ENCODE measurements around the gene SMIM38.

DNA sequence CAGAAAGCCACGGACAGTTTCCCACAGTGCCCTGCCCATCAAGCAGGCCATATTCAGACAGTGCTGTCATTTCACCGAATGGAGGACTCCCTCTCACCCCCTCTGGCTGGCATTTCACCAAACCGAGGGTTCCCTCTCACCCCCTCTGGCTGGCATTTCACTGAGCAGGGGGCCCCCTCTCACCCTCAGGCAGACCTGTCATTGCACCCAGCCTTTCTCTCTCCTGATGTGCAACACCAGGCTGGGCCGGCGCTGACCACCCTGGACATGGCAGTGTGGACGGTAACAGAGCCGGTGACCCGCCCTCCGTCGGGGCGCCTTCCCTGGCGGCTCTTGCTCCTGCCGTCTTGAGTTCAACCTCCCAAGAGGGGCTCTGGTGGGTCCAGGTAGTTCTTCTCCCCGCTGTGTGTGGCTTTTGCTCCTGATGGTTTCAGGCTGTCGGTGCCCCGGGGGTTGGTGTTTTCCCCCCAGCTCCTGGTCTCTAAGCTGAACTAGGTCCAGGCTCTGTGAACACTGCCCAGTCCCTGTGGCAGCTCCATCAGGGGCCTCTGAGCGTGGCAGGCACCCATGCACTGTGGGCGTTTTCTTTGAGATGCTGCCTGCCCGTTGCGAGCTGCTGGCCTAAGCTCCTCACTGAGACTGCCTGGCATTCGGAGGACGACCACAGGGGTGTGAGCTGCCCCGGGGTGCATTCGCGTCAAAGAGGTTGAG is 46.9 kb downstream of the SMIM38 start:
- TF ChIP-seq, protein P1, sequence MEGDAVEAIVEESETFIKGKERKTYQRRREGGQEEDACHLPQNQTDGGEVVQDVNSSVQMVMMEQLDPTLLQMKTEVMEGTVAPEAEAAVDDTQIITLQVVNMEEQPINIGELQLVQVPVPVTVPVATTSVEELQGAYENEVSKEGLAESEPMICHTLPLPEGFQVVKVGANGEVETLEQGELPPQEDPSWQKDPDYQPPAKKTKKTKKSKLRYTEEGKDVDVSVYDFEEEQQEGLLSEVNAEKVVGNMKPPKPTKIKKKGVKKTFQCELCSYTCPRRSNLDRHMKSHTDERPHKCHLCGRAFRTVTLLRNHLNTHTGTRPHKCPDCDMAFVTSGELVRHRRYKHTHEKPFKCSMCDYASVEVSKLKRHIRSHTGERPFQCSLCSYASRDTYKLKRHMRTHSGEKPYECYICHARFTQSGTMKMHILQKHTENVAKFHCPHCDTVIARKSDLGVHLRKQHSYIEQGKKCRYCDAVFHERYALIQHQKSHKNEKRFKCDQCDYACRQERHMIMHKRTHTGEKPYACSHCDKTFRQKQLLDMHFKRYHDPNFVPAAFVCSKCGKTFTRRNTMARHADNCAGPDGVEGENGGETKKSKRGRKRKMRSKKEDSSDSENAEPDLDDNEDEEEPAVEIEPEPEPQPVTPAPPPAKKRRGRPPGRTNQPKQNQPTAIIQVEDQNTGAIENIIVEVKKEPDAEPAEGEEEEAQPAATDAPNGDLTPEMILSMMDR (IDR thresholded peaks at IDR 0.05), result no peak
- TF ChIP-seq ZFX (IDR thresholded peaks at IDR 0.05; ENCODE audit: borderline replicate concordance), result no peak
